ENCODE results near the gene LILRA1. TPM values are rescaled to one million over a fixed set of nuclear protein-coding genes. Genes with fewer than 3 reads are reported as not detected.
"Not testable (repeated sequence)": the region's sequence is repeated elsewhere in the genome, so short reads cannot be mapped to it uniquely, and the experiment has no call there.

LILRA1 gene
- not detected in 2 replicates for total RNA-seq (2014; rRNA removed; shearing (Covaris generic))
- polyA plus RNA-seq (2016; fragmentation: Nextera tagmentation; extraction: Ambion mirVana), result not detected in 2 replicates

- H3K9ac ChIP-seq; H3K36me3 ChIP-seq (ENCODE audit: low read depth); DNase-seq; H3K9me2 ChIP-seq (ENCODE audit: insufficient read depth); H3K4me2 ChIP-seq (ENCODE audit: unreplicated experiment); H3K27ac ChIP-seq; H3K4me1 ChIP-seq (ENCODE audit: insufficient read depth); H2AFZ ChIP-seq; H3K9me3 ChIP-seq (ENCODE audit: low read depth); H3K4me3 ChIP-seq; H3K79me2 ChIP-seq (ENCODE audit: insufficient read depth); H3F3A ChIP-seq (ENCODE audit: insufficient read depth); in situ Hi-C loops (cut with MboI); H4K20me1 ChIP-seq (ENCODE audit: insufficient read depth); H3K27me3 ChIP-seq (replicated peaks; ENCODE audit: insufficient read depth): not testable (repeated sequence)
- 20 to 27% methylated on average over 6 of the region's 6 CpGs for WGBS, 2 experiments (ENCODE audit: low coverage in 1 of 2, low lambda C conversion rate in 2 of 2, missing lambda C conversion rate in 2 of 2)
These were observed at the start of gene LILRA1 for GRCh38 chr19:54593445-54593844. LILRA1 (plus strand) TSS chr19:54593632; CDS start chr19:54594245, 613 bp downstream.

DNA sequence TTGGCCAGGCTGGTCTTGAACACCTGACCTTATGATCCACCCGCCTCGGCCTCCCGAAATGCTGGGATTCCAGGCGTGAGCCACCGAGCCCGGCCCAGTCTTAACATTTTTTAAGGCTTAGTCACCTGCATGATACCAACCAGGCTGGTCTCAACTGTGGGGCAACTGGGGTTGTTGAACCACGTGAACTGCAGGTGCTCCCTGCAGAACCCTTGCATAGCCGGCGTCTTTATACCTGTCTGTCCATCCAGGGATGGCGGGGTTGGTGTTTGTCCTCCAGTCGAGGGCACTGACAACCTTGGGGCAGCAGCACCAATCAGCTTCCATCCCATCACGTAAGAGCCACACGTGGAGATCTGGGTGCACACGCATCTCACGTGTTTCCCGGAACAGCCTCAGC lies 44.6 kb upstream of the LILRA1 start:
- in situ Hi-C loops (cut with MboI), result no loop called here
- 62 to 70% methylated on average over 11 to 16 of the region's 16 CpGs for WGBS, 2 experiments (ENCODE audit: low coverage in 1 of 2, low lambda C conversion rate in 2 of 2, missing lambda C conversion rate in 2 of 2)

GRCh38 chr19:54549224-54549623 lies 44.2 kb upstream of the LILRA1 start:
- Histone ChIP-seq H3K9me2 (ENCODE audit: insufficient read depth) (no peaks in the 10 kb centered on the region), H3K4me2 (ENCODE audit: unreplicated experiment) (no peak overlapping the region), H3K4me3 (no peak overlapping the region), H3K9me3 (ENCODE audit: low read depth) (no peaks in the 10 kb centered on the region), H3K27me3 (replicated peaks; ENCODE audit: insufficient read depth) (no peaks in the 10 kb centered on the region), H3F3A (ENCODE audit: insufficient read depth) (no peaks in the 10 kb centered on the region), H3K9ac (no peak overlapping the region), H3K27ac (no peak overlapping the region), H2AFZ (no peak overlapping the region), H3K79me2 (ENCODE audit: insufficient read depth) (no peaks in the 10 kb centered on the region), H3K36me3 (ENCODE audit: low read depth) (no peaks in the 10 kb centered on the region), H3K4me1 (ENCODE audit: insufficient read depth) (no peaks in the 10 kb centered on the region), H4K20me1 (ENCODE audit: insufficient read depth) (no peaks in the 10 kb centered on the region)
- no peak for DNase-seq
- WGBS, 2 experiments (ENCODE audit: low coverage in 1 of 2, low lambda C conversion rate in 2 of 2, missing lambda C conversion rate in 2 of 2), result 43 to 54% methylated on average over 13 to 14 of the region's 14 CpGs
- in situ Hi-C loops (cut with MboI), result no loop called here
- TF ChIP-seq EZH2phosphoT487 (IDR thresholded peaks at IDR 0.05; ENCODE audit: insufficient read depth, low read depth) (no peak), EZH2 (IDR thresholded peaks at IDR 0.05; ENCODE audit: insufficient read depth, poor library complexity, severe bottlenecking) (no peak)

More for the DNA sequence above, 44.6 kb upstream of the LILRA1 start:
- Histone ChIP-seq H3K9ac (no peak overlapping the region), H4K20me1 (ENCODE audit: insufficient read depth) (no peaks in the 10 kb centered on the region), H3K4me1 (ENCODE audit: insufficient read depth) (no peaks in the 10 kb centered on the region), H3K27ac (no peak overlapping the region), H3K9me3 (ENCODE audit: low read depth) (no peaks in the 10 kb centered on the region), H3K36me3 (ENCODE audit: low read depth) (no peaks in the 10 kb centered on the region), H3K79me2 (ENCODE audit: insufficient read depth) (no peaks in the 10 kb centered on the region), H3K27me3 (replicated peaks; ENCODE audit: insufficient read depth) (no peaks in the 10 kb centered on the region), H3K9me2 (ENCODE audit: insufficient read depth) (no peaks in the 10 kb centered on the region), H3K4me3 (no peak overlapping the region), H2AFZ (no peak overlapping the region), H3K4me2 (ENCODE audit: unreplicated experiment) (no peak overlapping the region), H3F3A (ENCODE audit: insufficient read depth) (no peaks in the 10 kb centered on the region)
- no peak for TF ChIP-seq EZH2 (IDR thresholded peaks at IDR 0.05; ENCODE audit: insufficient read depth, poor library complexity, severe bottlenecking)
- DNase-seq, result no peak

- no peaks in the 10 kb centered on the region for H3K9me3 ChIP-seq (ENCODE audit: low read depth)
- H3K79me2 ChIP-seq (ENCODE audit: insufficient read depth), result no peaks in the 10 kb centered on the region
- H3K9ac ChIP-seq, result no peak overlapping the region
- no peaks in the 10 kb centered on the region for H3F3A ChIP-seq (ENCODE audit: insufficient read depth)
- no peak overlapping the region for H3K4me2 ChIP-seq (ENCODE audit: unreplicated experiment)
- DNase-seq, result no peak
- H3K4me3 ChIP-seq, result no peak overlapping the region
- no peaks in the 10 kb centered on the region for H3K27me3 ChIP-seq (replicated peaks; ENCODE audit: insufficient read depth)
- no peaks in the 10 kb centered on the region for H3K36me3 ChIP-seq (ENCODE audit: low read depth)
- H3K27ac ChIP-seq, result no peak overlapping the region
- 53 to 55% methylated on average over 6 of the region's 6 CpGs for WGBS, 2 experiments (ENCODE audit: low coverage in 1 of 2, low lambda C conversion rate in 2 of 2, missing lambda C conversion rate in 2 of 2)
- H2AFZ ChIP-seq, result no peak overlapping the region
- no peaks in the 10 kb centered on the region for H3K9me2 ChIP-seq (ENCODE audit: insufficient read depth)
- no peak for TF ChIP-seq EZH2phosphoT487 (IDR thresholded peaks at IDR 0.05; ENCODE audit: insufficient read depth, low read depth)
- in situ Hi-C loops (cut with MboI), result no loop called here
- H3K4me1 ChIP-seq (ENCODE audit: insufficient read depth), result no peaks in the 10 kb centered on the region
- no peaks in the 10 kb centered on the region for H4K20me1 ChIP-seq (ENCODE audit: insufficient read depth)
These were observed 42.1 kb upstream of the LILRA1 start for GRCh38 chr19:54551293-54551692.

All from GM23248 (cell line).